ENCODE results near the gene DIS3L2.

Gene DIS3L2

DNA sequence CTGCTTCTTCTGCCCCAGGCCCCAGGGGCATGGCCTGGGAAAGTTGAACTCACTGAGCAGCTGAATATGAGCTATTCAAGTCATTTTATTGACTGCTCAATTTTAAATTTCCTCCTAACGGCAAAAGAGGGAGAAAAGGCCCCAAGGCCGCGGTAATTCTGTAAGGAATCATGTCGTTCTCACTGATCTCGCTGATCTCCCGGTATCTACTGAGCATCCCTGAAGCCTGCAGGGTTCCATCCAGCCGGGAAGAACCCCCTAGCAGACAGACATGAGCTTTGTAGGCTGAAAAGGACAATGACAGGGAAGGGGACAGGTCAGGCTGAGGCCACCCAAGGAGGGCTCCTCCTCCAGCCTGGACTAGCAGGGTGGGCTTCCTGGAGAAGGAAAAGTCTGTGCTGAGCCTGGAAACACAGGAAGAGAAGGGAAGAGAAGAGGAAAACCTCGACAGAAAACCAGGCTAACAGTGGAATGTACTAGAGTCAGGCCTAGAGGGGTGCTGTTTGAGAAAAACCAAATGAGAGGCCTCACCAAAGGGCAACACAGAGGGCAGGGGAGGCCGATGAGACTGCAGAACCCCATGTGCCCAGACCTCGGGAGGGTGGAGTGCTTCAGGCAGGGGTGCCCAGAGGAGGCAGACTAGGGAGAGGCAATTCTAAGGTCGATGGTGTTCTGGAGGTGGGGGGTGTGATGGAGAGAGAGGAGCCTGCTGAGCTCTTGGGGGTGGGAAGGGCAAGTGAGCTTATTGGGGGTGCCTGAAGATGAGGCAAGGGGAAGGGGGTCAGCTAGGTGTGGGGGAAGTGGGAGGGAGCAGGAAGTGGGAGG, 32.4 kb upstream of the DIS3L2 start:
- H3K27me3 ChIP-seq (ENCODE audit: control insufficient read depth in 5 of 5, insufficient read depth in 4 of 5, low read length in 5 of 5): peaks cover 33 to 65% (median 52%) of the 10 kb centered on the region in 5 donors
- no peak overlapping the region for H3K27ac ChIP-seq (ENCODE audit: low read depth, low read length)
- no peaks in the 10 kb centered on the region for H3K36me3 ChIP-seq (ENCODE audit: control insufficient read depth in 5 of 5, insufficient read depth in 5 of 5, low read length in 5 of 5)
- no peaks in the 10 kb centered on the region for H3K9me3 ChIP-seq (ENCODE audit: control insufficient read depth in 5 of 5, low read length in 5 of 5)
- H3K9ac ChIP-seq (ENCODE audit: low read length in 5 of 5): no peak overlapping the region
- H3K4me1 ChIP-seq (ENCODE audit: control insufficient read depth in 5 of 5, insufficient read depth in 5 of 5, low read length in 5 of 5): peaks cover 0 to 38% (median 36%) of the 10 kb centered on the region in 5 donors
- H3K4me3 ChIP-seq (ENCODE audit: low read depth in 1 of 5, low read length in 5 of 5): no peak overlapping the region

GRCh38 chr2:231929961-231930592, 31.4 kb upstream of the DIS3L2 start:
- Histone ChIP-seq H3K9me3 (ENCODE audit: control insufficient read depth in 5 of 5, low read length in 5 of 5) (no peaks in the 10 kb centered on the region), H3K27ac (ENCODE audit: low read depth, low read length) (no peak overlapping the region), H3K4me3 (ENCODE audit: low read depth in 1 of 5, low read length in 5 of 5) (no peak overlapping the region), H3K4me1 (ENCODE audit: control insufficient read depth in 5 of 5, insufficient read depth in 5 of 5, low read length in 5 of 5) (peaks cover under 1 to 37% (median 33%) of the 10 kb centered on the region in 5 donors), H3K27me3 (ENCODE audit: control insufficient read depth in 5 of 5, insufficient read depth in 4 of 5, low read length in 5 of 5) (peaks cover 27 to 56% (median 45%) of the 10 kb centered on the region in 5 donors), H3K36me3 (ENCODE audit: control insufficient read depth in 5 of 5, insufficient read depth in 5 of 5, low read length in 5 of 5) (no peaks in the 10 kb centered on the region), H3K9ac (ENCODE audit: low read length in 5 of 5) (no peak overlapping the region)

DNA sequence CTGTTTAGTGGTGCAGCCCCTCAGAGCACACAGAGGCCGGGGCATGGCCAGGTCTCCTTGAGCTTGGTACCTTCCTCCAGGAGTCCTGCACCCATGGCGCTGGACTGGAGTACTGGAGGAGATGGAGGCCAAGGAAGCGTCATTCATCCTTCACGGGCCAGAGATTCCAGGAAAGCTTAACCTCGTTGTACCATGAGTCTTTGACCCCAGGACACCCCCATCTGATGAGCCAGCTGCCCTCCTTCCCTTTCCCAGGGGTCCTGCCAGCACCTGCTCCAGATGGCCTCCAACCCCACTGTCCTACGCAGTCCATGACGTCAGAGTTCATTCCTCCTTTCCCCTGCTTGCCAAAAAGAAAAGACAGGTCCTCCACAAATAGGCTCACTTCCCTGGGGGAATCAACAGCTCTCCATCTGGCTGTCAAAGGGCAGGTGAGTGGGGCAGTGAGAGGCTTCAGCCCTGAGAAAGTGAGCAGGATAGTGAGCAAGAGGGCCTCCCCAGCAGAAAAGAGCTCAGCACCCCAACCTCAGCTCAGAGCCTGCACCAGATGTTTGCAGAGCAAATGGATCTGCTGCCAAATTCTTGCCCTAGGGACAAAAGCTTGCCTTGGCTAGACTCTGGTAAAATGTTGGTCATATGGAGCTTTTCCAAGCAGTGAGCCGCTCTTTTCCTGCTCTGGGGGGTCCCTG, 30.8 kb upstream of the DIS3L2 start:
- Histone ChIP-seq H3K4me1 (ENCODE audit: control insufficient read depth in 5 of 5, insufficient read depth in 5 of 5, low read length in 5 of 5) (peaks cover 3 to 31% (median 28%) of the 10 kb centered on the region in 5 donors), H3K36me3 (ENCODE audit: control insufficient read depth in 5 of 5, insufficient read depth in 5 of 5, low read length in 5 of 5) (no peaks in the 10 kb centered on the region), H3K9me3 (ENCODE audit: control insufficient read depth in 5 of 5, low read length in 5 of 5) (no peaks in the 10 kb centered on the region), H3K4me3 (ENCODE audit: low read depth in 1 of 5, low read length in 5 of 5) (no peak overlapping the region), H3K27me3 (ENCODE audit: control insufficient read depth in 5 of 5, insufficient read depth in 4 of 5, low read length in 5 of 5) (peaks cover 26 to 51% (median 43%) of the 10 kb centered on the region in 5 donors), H3K27ac (ENCODE audit: low read depth, low read length) (no peak overlapping the region), H3K9ac (ENCODE audit: low read length in 5 of 5) (no peak overlapping the region)

- Histone ChIP-seq H3K4me3 (ENCODE audit: low read depth in 1 of 5, low read length in 5 of 5) (no peak overlapping the region), H3K36me3 (ENCODE audit: control insufficient read depth in 5 of 5, insufficient read depth in 5 of 5, low read length in 5 of 5) (no peaks in the 10 kb centered on the region), H3K27ac (ENCODE audit: low read depth, low read length) (no peak overlapping the region), H3K9ac (ENCODE audit: low read length in 5 of 5) (no peak overlapping the region), H3K9me3 (ENCODE audit: control insufficient read depth in 5 of 5, low read length in 5 of 5) (no peaks in the 10 kb centered on the region), H3K4me1 (ENCODE audit: control insufficient read depth in 5 of 5, insufficient read depth in 5 of 5, low read length in 5 of 5) (peaks cover 3 to 24% (median 20%) of the 10 kb centered on the region in 5 donors), H3K27me3 (ENCODE audit: control insufficient read depth in 5 of 5, insufficient read depth in 4 of 5, low read length in 5 of 5) (peaks cover 25 to 44% (median 37%) of the 10 kb centered on the region in 5 donors)
Measured at GRCh38 chr2:231931481-231931915, 30.0 kb upstream of the DIS3L2 start.

DNA sequence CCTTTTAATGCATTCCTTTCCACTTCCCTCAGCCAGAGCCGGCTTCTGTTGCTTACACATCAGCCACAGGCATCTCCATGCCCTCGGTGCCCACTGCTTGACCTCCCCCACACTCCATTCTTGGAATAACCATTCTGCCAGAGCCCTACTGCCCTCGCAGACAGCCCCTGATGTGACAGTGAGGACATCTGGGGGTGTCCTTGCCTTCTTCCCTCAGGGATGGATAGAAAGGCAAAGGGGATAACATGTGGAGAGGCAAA, 28.9 kb upstream of the DIS3L2 start:
- no peak overlapping the region for H3K9ac ChIP-seq (ENCODE audit: low read length in 5 of 5)
- H3K27ac ChIP-seq (ENCODE audit: low read depth, low read length): no peak overlapping the region
- H3K36me3 ChIP-seq (ENCODE audit: control insufficient read depth in 5 of 5, insufficient read depth in 5 of 5, low read length in 5 of 5): no peaks in the 10 kb centered on the region
- H3K27me3 ChIP-seq (ENCODE audit: control insufficient read depth in 5 of 5, insufficient read depth in 4 of 5, low read length in 5 of 5): peaks cover 14 to 32% (median 26%) of the 10 kb centered on the region in 5 donors
- H3K4me3 ChIP-seq (ENCODE audit: low read depth in 1 of 5, low read length in 5 of 5): no peak overlapping the region
- peaks cover 3 to 17% (median 12%) of the 10 kb centered on the region in 5 donors for H3K4me1 ChIP-seq (ENCODE audit: control insufficient read depth in 5 of 5, insufficient read depth in 5 of 5, low read length in 5 of 5)
- H3K9me3 ChIP-seq (ENCODE audit: control insufficient read depth in 5 of 5, low read length in 5 of 5): no peaks in the 10 kb centered on the region

DNA sequence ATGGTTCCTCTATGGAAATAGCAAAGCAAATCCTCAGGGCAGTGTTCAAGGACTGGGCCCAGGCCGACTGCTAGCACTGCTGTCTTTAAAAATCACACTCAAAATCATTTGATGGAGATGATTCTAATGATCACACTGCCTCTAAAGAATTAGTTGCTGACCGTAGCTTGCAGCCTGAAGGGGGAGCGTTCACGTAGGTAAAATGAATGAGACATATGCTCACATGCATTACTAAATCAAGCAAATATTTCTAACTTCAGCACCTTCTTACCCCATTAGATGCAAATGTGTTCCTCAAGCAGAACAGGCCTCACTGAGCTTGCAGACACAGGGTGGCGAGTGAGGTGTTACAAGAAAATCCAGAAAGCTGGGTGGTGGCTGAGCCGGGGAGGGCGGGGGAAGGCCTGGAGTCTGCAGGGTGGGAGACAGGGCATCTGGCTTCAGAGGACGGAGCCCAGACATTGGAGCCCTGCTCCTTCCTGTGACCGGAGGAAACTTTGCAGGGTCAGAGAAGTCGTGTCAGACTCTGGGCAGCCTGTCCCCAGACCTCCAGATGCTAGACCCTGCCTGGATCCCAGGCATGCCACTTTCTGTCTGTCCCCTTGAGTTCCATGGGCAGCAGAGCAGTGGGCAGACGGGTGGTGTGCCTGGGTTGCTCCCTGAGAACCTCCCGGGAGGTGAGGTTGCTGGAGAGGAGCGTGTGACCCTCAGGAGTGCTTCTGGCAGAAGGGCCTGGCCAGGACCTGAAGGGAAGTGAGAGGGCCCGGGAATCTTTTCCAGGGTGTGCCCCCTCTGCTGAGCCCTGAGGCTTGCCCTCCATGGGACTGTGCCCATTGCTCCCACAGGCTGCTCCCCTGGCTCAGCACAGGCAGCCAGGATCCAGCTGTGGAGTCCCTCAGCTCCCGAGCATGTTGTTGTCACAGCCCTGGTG, 28.3 kb upstream of the DIS3L2 start:
- Histone ChIP-seq H3K27ac (ENCODE audit: low read depth, low read length) (no peak overlapping the region), H3K4me3 (ENCODE audit: low read depth in 1 of 5, low read length in 5 of 5) (no peak overlapping the region), H3K27me3 (ENCODE audit: control insufficient read depth in 5 of 5, insufficient read depth in 4 of 5, low read length in 5 of 5) (peaks cover 14 to 26% (median 22%) of the 10 kb centered on the region in 5 donors), H3K9me3 (ENCODE audit: control insufficient read depth in 5 of 5, low read length in 5 of 5) (no peaks in the 10 kb centered on the region), H3K9ac (ENCODE audit: low read length in 5 of 5) (no peak overlapping the region), H3K4me1 (ENCODE audit: control insufficient read depth in 5 of 5, insufficient read depth in 5 of 5, low read length in 5 of 5) (peaks cover 3 to 17% (median 12%) of the 10 kb centered on the region in 5 donors), H3K36me3 (ENCODE audit: control insufficient read depth in 5 of 5, insufficient read depth in 5 of 5, low read length in 5 of 5) (no peaks in the 10 kb centered on the region)

DNA sequence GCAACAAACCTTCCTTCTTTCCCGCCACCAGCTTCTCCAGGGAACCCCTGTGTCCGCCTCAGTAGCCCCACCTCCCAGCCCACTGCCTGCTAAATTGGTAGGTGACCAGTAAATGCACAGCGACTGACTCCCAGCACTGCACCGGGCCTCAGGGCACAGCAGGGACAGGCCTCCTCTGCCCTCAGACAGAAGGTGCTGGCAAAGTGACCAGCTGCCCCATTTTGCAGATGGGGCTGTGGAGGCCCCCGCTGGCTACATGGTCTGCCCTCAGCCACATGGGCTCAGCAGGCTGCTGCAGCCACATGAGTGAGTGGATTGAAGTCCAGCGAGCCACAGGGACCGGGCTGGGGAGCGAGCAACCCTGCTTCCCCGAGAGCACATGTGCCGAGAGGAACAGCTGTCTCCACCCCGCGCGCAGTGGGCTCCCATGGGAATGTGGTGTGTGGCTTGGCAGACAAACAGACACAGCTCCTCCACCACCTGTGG, 27.6 kb upstream of the DIS3L2 start:
- Histone ChIP-seq H3K36me3 (ENCODE audit: control insufficient read depth in 5 of 5, insufficient read depth in 5 of 5, low read length in 5 of 5) (no peaks in the 10 kb centered on the region), H3K27ac (ENCODE audit: low read depth, low read length) (no peak overlapping the region), H3K9me3 (ENCODE audit: control insufficient read depth in 5 of 5, low read length in 5 of 5) (no peaks in the 10 kb centered on the region), H3K9ac (ENCODE audit: low read length in 5 of 5) (no peak overlapping the region), H3K4me1 (ENCODE audit: control insufficient read depth in 5 of 5, insufficient read depth in 5 of 5, low read length in 5 of 5) (peaks cover 3 to 17% (median 12%) of the 10 kb centered on the region in 5 donors), H3K27me3 (ENCODE audit: control insufficient read depth in 5 of 5, insufficient read depth in 4 of 5, low read length in 5 of 5) (peaks cover 7 to 20% (median 15%) of the 10 kb centered on the region in 5 donors), H3K4me3 (ENCODE audit: low read depth in 1 of 5, low read length in 5 of 5) (no peak overlapping the region)

DNA sequence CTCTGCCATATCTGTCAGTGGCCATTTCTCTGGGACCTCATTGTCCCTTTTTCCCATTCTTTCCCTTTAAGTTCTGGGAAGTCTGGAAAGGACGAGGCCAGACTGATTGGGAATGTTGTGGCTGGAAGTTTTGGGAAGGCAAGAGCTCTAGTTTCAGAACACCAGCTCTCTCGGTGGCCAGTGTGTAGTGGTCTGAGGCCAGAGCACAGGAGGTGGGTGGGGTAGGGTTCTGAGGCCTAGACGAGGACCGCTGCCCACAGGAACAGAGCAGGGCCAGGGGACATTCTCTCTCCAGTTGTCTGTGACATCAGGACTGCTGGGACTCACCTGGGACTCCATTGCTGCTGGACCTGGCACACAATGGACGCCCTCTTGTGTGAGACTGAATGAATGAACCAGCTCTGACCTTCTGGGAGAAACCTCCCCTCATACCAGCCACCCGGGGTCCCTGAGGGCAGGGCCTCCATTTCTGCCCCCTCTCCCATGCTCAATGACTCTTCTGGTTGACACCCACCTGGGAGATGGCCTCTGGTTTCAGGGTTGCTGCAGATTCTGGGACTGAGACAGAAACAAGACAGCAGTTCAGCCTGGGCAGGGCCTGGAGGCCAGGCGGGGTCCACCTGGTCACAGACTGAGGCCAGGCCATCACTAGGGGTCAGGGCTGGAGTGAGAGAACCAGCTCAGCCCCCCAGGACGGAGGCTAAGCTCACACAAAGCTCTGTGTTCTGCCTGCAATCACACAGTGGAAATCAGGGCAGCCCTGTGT, 26.9 kb upstream of the DIS3L2 start:
- Histone ChIP-seq H3K27ac (ENCODE audit: low read depth, low read length) (no peak overlapping the region), H3K4me3 (ENCODE audit: low read depth in 1 of 5, low read length in 5 of 5) (no peak overlapping the region), H3K4me1 (ENCODE audit: control insufficient read depth in 5 of 5, insufficient read depth in 5 of 5, low read length in 5 of 5) (peaks cover 3 to 17% (median 12%) of the 10 kb centered on the region in 5 donors), H3K9me3 (ENCODE audit: control insufficient read depth in 5 of 5, low read length in 5 of 5) (no peaks in the 10 kb centered on the region), H3K9ac (ENCODE audit: low read length in 5 of 5) (no peak overlapping the region), H3K36me3 (ENCODE audit: control insufficient read depth in 5 of 5, insufficient read depth in 5 of 5, low read length in 5 of 5) (no peaks in the 10 kb centered on the region), H3K27me3 (ENCODE audit: control insufficient read depth in 5 of 5, insufficient read depth in 4 of 5, low read length in 5 of 5) (peaks cover under 1 to 14% (median 8%) of the 10 kb centered on the region in 5 donors)

- H3K27ac ChIP-seq (ENCODE audit: low read depth, low read length): no peak overlapping the region
Measured at GRCh38 chr2:231935207-231935524, 26.3 kb upstream of the DIS3L2 start.

More at GRCh38 chr2:231935207-231935524, 26.3 kb upstream of the DIS3L2 start:
- H3K9ac ChIP-seq (ENCODE audit: low read length in 5 of 5): no peak overlapping the region
- H3K36me3 ChIP-seq (ENCODE audit: control insufficient read depth in 5 of 5, insufficient read depth in 5 of 5, low read length in 5 of 5): no peaks in the 10 kb centered on the region
- H3K27me3 ChIP-seq (ENCODE audit: control insufficient read depth in 5 of 5, insufficient read depth in 4 of 5, low read length in 5 of 5): peaks cover 0 to 8% (median 4%) of the 10 kb centered on the region in 5 donors
- no peaks in the 10 kb centered on the region for H3K9me3 ChIP-seq (ENCODE audit: control insufficient read depth in 5 of 5, low read length in 5 of 5)
- H3K4me3 ChIP-seq (ENCODE audit: low read depth in 1 of 5, low read length in 5 of 5): no peak overlapping the region
- peaks cover 3 to 17% (median 12%) of the 10 kb centered on the region in 5 donors for H3K4me1 ChIP-seq (ENCODE audit: control insufficient read depth in 5 of 5, insufficient read depth in 5 of 5, low read length in 5 of 5)

All from subcutaneous abdominal adipose tissue (tissue), 5 donors.